IPS-20b (cell line): Measurements from ENCODE around the gene ABI2.

Source experiments
- H3K27ac ChIP-seq: one replicate; pipeline ENCODE4 v1.5.1; 2013; ENCODE audit warnings: low read length
- H3K27me3 ChIP-seq: 2 replicates; pipeline ENCODE4 v1.6.1; 2013; ENCODE audit warnings: mild to moderate bottlenecking, low read length, inconsistent platforms; ENCODE audit not compliant: insufficient read depth
- H3K36me3 ChIP-seq: 2 replicates; pipeline ENCODE4 v1.6.1; 2013; ENCODE audit warnings: low read depth, mild to moderate bottlenecking, inconsistent platforms, low read length, moderate library complexity; ENCODE audit not compliant: insufficient read depth
- H3K4me1 ChIP-seq: 2 replicates; pipeline ENCODE4 v1.6.1; 2013; ENCODE audit warnings: mild to moderate bottlenecking, control low read depth, inconsistent platforms, low read length, moderate library complexity; ENCODE audit not compliant: insufficient read depth
- H3K4me3 ChIP-seq: 2 replicates; pipeline ENCODE4 v1.5.1; 2013; ENCODE audit warnings: mild to moderate bottlenecking, low read length, inconsistent platforms
- H3K9ac ChIP-seq: 2 replicates; pipeline ENCODE4 v1.6.1; 2013; ENCODE audit warnings: low read depth, mild to moderate bottlenecking, inconsistent platforms, low read length, moderate library complexity
- H3K9me3 ChIP-seq: 2 replicates; pipeline ENCODE4 v1.6.1; 2013; ENCODE audit warnings: mild to moderate bottlenecking, low read depth, low read length, inconsistent platforms; ENCODE audit not compliant: insufficient read depth

The ABI2 gene

GRCh38 chr2:203432811-203433210, 104.6 kb downstream of the ABI2 start:
- Histone ChIP-seq H3K27ac (no peak overlapping the region), H3K4me1 (no peaks in the 10 kb centered on the region), H3K9ac (no peak overlapping the region), H3K4me3 (no peak overlapping the region), H3K9me3 (no peaks in the 10 kb centered on the region), H3K36me3 (peaks cover 31% of the 10 kb centered on the region), H3K27me3 (no peaks in the 10 kb centered on the region)

GRCh38 chr2:203436496-203436895, 108.3 kb downstream of the ABI2 start:
- H3K27me3 ChIP-seq, result no peaks in the 10 kb centered on the region
- no peak overlapping the region for H3K27ac ChIP-seq
- H3K9ac ChIP-seq, result no peak overlapping the region
- no peaks in the 10 kb centered on the region for H3K9me3 ChIP-seq
- H3K4me3 ChIP-seq, result no peak overlapping the region
- H3K4me1 ChIP-seq, result no peaks in the 10 kb centered on the region
- peaks cover 17% of the 10 kb centered on the region for H3K36me3 ChIP-seq

- H3K4me1 ChIP-seq, result no peaks in the 10 kb centered on the region
- H3K9me3 ChIP-seq, result no peaks in the 10 kb centered on the region
- no peaks in the 10 kb centered on the region for H3K27me3 ChIP-seq
- H3K4me3 ChIP-seq, result no peak overlapping the region
- peaks cover 25% of the 10 kb centered on the region for H3K36me3 ChIP-seq
- no peak overlapping the region for H3K27ac ChIP-seq
- H3K9ac ChIP-seq, result no peak overlapping the region
Measured at GRCh38 chr2:203437511-203437910, 109.3 kb downstream of the ABI2 start.

GRCh38 chr2:203438528-203438927, 110.3 kb downstream of the ABI2 start:
- peaks cover 26% of the 10 kb centered on the region for H3K36me3 ChIP-seq
- no peaks in the 10 kb centered on the region for H3K4me1 ChIP-seq
- H3K4me3 ChIP-seq, result no peak overlapping the region
- no peak overlapping the region for H3K9ac ChIP-seq
- H3K27me3 ChIP-seq, result no peaks in the 10 kb centered on the region
- no peak overlapping the region for H3K27ac ChIP-seq
- H3K9me3 ChIP-seq, result no peaks in the 10 kb centered on the region

GRCh38 chr2:203440671-203441070, 112.5 kb downstream of the ABI2 start:
- no peaks in the 10 kb centered on the region for H3K4me1 ChIP-seq
- H3K27me3 ChIP-seq, result no peaks in the 10 kb centered on the region
- no peak overlapping the region for H3K4me3 ChIP-seq
- H3K27ac ChIP-seq, result no peak overlapping the region
- no peak overlapping the region for H3K9ac ChIP-seq
- H3K9me3 ChIP-seq, result no peaks in the 10 kb centered on the region
- H3K36me3 ChIP-seq, result peaks cover 41% of the 10 kb centered on the region

- no peak overlapping the region for H3K27ac ChIP-seq
- no peaks in the 10 kb centered on the region for H3K4me1 ChIP-seq
- H3K36me3 ChIP-seq, result peaks cover 49% of the 10 kb centered on the region
Measured at GRCh38 chr2:203441463-203441862, 113.3 kb downstream of the ABI2 start.

GRCh38 chr2:203442463-203442862, 114.3 kb downstream of the ABI2 start:
- Histone ChIP-seq H3K9ac (no peak overlapping the region), H3K4me3 (no peak overlapping the region), H3K27me3 (no peaks in the 10 kb centered on the region), H3K4me1 (no peaks in the 10 kb centered on the region), H3K9me3 (no peaks in the 10 kb centered on the region), H3K36me3 (peaks cover 59% of the 10 kb centered on the region), H3K27ac (no peak overlapping the region)

More at GRCh38 chr2:203441463-203441862, 113.3 kb downstream of the ABI2 start:
- no peak overlapping the region for H3K9ac ChIP-seq
- H3K4me3 ChIP-seq, result no peak overlapping the region
- H3K27me3 ChIP-seq, result no peaks in the 10 kb centered on the region
- H3K9me3 ChIP-seq, result no peaks in the 10 kb centered on the region

GRCh38 chr2:203444738-203445137, 116.5 kb downstream of the ABI2 start:
- H3K36me3 ChIP-seq, result peaks cover 61% of the 10 kb centered on the region
- no peaks in the 10 kb centered on the region for H3K4me1 ChIP-seq
- H3K9ac ChIP-seq, result no peak overlapping the region
- H3K4me3 ChIP-seq, result no peak overlapping the region
- no peak overlapping the region for H3K27ac ChIP-seq
- H3K9me3 ChIP-seq, result no peaks in the 10 kb centered on the region
- H3K27me3 ChIP-seq, result no peaks in the 10 kb centered on the region

- no peak overlapping the region for H3K4me3 ChIP-seq
- no peaks in the 10 kb centered on the region for H3K9me3 ChIP-seq
- H3K27ac ChIP-seq, result no peak overlapping the region
- H3K36me3 ChIP-seq, result peaks cover 64% of the 10 kb centered on the region
- no peak overlapping the region for H3K9ac ChIP-seq
- H3K4me1 ChIP-seq, result no peaks in the 10 kb centered on the region
- no peaks in the 10 kb centered on the region for H3K27me3 ChIP-seq
Measured at GRCh38 chr2:203446071-203446481, 117.9 kb downstream of the ABI2 start.

- Histone ChIP-seq H3K4me3 (no peak overlapping the region), H3K4me1 (no peaks in the 10 kb centered on the region), H3K36me3 (peaks cover 65% of the 10 kb centered on the region), H3K9ac (no peak overlapping the region), H3K9me3 (no peaks in the 10 kb centered on the region), H3K27ac (no peak overlapping the region), H3K27me3 (no peaks in the 10 kb centered on the region)
Measured at GRCh38 chr2:203446780-203447179, 118.6 kb downstream of the ABI2 start.

- peaks cover 60% of the 10 kb centered on the region for H3K36me3 ChIP-seq
- H3K4me3 ChIP-seq, result no peak overlapping the region
- no peaks in the 10 kb centered on the region for H3K27me3 ChIP-seq
- no peaks in the 10 kb centered on the region for H3K9me3 ChIP-seq
- H3K9ac ChIP-seq, result no peak overlapping the region
- no peak overlapping the region for H3K27ac ChIP-seq
- H3K4me1 ChIP-seq, result no peaks in the 10 kb centered on the region
Measured at GRCh38 chr2:203450561-203450960, 122.4 kb downstream of the ABI2 start.

- Histone ChIP-seq H3K36me3 (peaks cover 56% of the 10 kb centered on the region), H3K9ac (no peak overlapping the region), H3K27ac (no peak overlapping the region), H3K4me1 (no peaks in the 10 kb centered on the region), H3K9me3 (no peaks in the 10 kb centered on the region), H3K4me3 (no peak overlapping the region), H3K27me3 (no peaks in the 10 kb centered on the region)
Measured at GRCh38 chr2:203451011-203451410, 122.8 kb downstream of the ABI2 start.

GRCh38 chr2:203451689-203452088, 123.5 kb downstream of the ABI2 start:
- no peak overlapping the region for H3K4me3 ChIP-seq
- H3K9me3 ChIP-seq, result no peaks in the 10 kb centered on the region
- no peak overlapping the region for H3K27ac ChIP-seq
- peaks cover 49% of the 10 kb centered on the region for H3K36me3 ChIP-seq
- H3K9ac ChIP-seq, result no peak overlapping the region
- H3K4me1 ChIP-seq, result no peaks in the 10 kb centered on the region
- no peaks in the 10 kb centered on the region for H3K27me3 ChIP-seq
